GM18909 (cell line): ENCODE data around the gene TRIM26.
"Not testable (repeated sequence)": the region's sequence is repeated elsewhere in the genome, so short reads cannot be mapped to it uniquely, and the experiment has no call there.

Source experiments
- ATAC-seq: cut with Tn5 transposase; IDR thresholded peaks from one replicate; pipeline ENCODE4 v1.9.1; 2021; ENCODE audit warnings: mild to moderate bottlenecking; ENCODE audit not compliant: unreplicated experiment, poor library complexity

The TRIM26 gene

DNA sequence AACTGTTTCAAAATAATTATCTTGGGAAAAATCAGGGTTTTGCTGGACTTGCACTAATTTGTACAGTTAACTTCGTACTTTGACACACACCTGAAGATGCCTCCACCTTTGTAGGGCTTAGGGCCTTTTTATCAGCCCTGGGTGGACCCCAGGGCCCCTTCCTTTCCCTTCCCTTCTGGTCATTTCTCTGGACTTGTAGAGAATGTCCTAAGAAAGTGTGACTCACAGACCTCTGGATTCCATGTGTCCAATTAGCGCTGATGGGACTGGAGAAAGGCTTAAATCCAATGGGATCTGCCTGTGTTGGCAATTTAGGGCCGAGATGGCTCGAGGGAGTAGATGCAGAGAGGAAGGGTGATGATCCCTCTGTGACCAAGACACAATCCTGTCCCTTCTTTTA, 40.5 kb downstream of the TRIM26 start:
- ATAC-seq: no peak

DNA sequence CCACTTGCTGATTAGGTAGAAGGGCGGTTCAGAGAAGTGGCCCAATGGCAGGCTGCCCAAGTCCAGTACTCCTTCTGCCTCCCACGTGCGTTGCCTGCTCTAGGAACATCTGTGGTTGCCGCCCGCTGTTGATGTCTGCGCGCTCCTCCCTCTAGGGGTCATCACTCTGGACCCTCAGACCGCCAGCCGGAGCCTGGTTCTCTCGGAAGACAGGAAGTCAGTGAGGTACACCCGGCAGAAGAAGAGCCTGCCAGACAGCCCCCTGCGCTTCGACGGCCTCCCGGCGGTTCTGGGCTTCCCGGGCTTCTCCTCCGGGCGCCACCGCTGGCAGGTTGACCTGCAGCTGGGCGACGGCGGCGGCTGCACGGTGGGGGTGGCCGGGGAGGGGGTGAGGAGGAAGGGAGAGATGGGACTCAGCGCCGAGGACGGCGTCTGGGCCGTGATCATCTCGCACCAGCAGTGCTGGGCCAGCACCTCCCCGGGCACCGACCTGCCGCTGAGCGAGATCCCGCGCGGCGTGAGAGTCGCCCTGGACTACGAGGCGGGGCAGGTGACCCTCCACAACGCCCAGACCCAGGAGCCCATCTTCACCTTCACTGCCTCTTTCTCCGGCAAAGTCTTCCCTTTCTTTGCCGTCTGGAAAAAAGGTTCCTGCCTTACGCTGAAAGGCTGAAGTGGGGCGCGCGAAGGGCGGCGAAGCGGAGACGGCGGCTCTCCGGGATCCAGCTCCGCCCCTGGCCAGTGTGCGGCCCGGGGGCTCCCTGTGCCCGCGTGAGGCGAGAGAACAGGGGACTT, 41.3 kb downstream of the TRIM26 start:
- ATAC-seq: no peak

DNA sequence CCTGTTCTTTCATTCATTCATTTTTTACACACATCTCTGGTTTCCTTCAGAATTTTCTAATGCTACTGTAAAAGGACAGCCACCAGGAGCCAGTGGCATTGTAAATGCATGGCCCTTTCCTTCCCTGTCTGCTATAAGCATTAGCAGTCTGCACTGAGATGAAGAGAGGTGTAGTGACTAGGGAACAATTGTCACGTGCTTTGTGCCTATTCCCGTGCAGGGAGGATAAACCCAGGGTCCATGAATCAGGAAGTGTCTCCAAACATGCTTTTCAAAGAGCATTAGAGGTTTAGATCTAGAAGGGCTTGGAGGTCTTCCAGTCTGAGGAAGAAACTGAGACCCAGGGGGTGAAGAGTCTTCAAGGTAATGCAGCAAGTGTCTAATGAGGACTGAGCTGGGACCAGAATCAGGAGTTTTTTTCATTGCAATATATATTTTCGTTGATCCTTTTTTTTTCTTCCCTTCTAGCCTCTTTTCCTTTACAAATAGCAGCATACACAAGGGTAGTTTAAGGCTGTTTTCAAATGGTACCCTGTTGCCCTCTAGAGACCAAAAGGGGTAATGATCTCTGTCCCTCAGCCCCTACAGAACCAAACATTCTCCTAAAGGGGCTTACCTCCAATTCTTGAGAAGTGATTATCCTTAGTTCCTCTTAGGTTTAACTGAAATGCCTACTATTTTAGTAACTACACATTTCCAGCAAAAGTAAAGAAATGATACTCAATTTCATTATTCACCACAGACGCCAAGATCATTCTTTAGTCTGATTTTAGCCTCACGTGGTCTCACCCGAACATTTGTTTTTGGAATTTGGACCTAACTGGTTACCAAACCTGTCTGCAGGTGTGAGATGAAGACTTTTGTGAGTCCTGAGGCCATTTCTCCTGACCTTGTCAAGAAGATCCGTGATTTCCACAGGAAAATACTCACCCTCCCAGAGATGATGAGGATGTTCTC, 43.3 kb downstream of the TRIM26 start:
- no peak for ATAC-seq

DNA sequence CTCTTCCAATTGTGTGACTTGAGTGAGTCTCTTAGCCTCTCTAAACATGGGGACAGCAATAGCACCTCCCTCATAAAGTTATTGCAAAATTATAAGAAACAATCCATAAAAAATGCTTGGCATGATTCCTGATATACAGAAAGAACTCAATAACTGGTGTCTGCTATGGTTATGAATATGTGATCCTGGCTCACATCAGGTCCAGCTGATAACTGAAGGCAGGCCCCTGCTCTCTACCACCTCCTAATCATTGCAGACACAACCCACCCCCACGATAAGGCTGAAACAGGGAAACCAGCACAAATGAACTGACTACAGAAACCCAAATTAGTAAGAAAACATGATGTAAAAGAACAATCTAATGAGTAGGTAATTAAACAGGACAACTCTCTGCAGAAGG, 44.5 kb downstream of the TRIM26 start:
- ATAC-seq: no peak

DNA sequence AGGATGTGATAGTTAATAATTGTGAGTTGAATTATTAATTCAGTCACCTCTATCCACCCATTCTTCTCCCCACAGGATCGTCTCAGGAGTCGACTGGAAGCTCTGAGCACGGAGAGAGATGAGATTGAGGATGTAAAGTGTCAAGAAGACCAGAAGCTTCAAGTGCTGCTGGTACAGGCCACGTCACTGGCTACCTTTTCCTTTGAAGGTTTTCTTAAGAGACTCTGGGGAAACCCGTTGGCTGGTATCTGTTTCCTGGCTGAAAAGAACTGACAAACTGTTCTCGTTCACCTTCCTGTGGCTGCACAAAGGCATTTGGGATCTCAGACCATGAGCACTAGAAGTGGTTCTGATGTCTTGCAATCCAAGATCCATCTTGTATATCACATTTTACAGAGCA, 46.1 kb downstream of the TRIM26 start:
- ATAC-seq: no peak

DNA sequence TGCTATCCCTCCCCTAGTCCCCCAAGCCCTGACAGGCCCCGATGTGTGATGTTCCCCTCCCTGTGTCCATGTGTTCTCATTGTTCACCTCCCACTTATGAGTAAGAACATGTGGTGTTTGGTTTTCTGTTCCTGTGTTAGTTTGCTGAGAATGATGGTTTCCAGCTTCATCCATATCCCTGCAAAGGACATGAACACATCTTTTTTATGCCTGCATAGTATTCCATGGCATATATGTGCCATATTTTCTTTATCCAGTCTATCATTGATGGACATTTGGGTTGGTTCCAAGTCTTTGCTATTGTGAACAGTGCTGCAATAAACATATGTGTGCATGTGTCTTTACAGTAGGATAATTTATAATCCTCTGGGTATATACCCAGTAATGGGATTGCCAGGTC, 48.0 kb downstream of the TRIM26 start:
- ATAC-seq: not testable (repeated sequence)

DNA sequence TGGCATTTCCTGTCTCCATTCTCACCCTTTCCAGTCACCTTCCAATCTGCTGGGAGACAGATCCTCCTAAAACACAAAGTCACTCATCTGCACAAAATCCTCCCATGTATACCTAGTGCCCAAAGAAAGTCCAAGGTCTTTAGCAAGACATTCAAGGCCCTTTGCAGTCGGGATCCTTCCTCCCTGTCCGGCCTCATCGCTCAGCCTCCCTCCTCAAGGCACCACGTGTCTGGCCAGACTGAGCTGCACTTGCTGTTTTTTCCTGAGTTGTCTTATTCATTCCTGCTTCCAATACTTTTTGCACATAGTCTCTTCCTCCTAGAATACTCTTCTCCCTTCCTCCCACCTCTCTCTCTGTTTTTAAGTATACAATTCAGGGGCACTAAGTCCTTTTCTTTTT, 48.5 kb downstream of the TRIM26 start:
- ATAC-seq: no peak

DNA sequence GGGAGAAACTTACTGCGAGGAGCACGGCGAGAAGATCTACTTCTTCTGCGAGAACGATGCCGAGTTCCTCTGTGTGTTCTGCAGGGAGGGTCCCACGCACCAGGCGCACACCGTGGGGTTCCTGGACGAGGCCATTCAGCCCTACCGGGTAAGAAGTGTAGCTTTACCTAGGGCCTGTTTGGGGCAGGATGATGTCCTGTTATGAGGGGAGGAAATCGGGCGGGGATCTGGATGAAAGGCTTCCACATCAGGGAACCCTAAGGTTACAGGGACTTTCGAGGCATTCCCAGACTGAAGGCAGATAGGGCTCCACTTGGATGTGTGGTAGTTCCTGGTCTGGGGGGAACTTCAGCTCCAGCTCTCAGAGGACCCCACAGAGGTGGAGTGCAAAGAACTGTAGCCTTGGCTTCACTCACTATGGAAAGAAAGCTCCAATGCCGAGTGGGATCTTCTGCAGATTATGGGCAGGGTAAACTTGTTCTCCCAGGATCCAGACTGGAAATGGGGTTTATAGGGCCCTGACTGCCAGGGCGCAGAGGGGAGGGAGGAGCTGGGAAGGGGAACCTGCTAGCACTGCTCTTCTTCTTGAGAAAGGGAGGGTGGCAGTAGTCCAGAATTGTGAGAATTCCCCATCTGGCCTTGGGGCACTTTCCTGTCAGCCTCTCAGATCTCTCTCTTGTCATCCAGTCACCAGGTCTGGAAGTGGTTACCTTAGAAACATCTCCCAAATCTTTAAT, 49.1 kb downstream of the TRIM26 start:
- ATAC-seq: no peak

DNA sequence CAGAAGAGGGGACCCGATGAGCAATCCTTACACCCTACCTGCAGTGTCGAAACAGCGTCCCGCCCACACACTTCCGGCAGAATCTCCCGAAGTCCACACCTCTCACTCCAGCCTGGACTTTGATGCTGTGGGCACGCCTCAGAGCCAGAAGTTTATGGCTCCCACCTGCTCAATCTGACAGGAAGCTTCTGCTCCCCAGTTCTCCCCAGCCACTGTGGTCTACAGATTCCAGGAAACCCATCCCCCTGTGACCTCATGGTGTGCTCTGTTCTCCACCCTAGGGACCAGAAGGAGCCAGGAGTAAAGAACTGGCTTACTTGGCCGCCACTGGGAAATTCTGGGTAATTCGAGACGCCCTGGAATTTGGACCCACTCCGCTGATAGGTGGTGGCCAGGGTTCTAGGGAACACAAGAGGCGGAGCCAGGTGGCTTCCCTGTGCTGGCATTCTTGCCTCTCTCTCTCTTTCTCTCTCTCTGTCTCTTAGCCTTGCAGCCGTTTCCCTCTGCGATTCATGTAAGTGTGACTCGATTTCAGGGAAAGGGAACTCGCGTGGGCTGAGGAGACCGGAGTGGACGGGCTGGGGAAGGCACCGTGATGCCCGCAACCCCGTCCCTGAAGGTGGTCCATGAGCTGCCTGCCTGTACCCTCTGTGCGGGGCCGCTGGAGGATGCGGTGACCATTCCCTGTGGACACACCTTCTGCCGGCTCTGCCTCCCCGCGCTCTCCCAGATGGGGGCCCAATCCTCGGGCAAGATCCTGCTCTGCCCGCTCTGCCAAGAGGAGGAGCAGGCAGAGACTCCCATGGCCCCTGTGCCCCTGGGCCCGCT, 49.9 kb downstream of the TRIM26 start, which contains the start of gene TRIM15:
TSS of gene TRIM15 (plus strand) at position 457 of the 828 bp plus-strand sequence. CDS start at position 596, 139 bp downstream.
- no peak for ATAC-seq

DNA sequence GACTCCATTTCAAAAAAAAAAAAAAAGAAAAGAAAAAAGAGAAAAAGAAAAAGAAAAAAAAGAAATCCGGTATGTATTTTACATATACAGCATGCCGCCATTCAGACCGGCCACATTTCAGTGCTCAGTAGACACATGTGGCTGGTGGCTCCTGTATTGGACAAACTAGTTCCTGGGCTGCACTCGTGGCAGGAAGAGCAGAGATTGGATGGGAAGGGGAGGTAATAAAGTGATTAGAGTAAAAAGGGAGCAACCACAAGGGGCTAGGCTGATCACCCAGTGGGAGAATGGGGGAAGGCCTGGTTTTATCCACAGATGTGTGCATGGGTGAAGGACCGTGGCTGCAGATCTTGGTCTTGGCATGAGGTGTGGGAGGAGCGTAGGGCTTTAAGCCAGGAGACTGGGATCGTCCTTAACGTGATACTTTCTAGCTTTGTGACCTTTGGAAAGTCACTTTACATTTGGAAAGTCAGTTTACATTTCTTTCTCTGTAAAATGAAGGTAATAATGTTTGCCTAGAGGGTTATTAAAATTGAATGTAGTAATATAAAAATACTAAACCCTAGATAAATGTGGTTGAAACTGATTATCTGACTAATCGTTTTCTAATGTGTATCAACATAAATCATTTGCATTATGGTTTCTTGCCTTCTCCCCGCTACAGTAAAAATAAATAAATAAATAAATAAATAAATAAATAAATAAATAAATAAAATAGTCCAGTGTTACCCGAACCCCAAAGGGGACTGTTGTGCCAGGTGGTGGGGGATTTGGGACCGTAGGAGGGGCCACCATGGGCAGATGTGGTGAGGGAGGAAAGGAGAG, 50.7 kb downstream of the TRIM26 start:
- no peak for ATAC-seq

DNA sequence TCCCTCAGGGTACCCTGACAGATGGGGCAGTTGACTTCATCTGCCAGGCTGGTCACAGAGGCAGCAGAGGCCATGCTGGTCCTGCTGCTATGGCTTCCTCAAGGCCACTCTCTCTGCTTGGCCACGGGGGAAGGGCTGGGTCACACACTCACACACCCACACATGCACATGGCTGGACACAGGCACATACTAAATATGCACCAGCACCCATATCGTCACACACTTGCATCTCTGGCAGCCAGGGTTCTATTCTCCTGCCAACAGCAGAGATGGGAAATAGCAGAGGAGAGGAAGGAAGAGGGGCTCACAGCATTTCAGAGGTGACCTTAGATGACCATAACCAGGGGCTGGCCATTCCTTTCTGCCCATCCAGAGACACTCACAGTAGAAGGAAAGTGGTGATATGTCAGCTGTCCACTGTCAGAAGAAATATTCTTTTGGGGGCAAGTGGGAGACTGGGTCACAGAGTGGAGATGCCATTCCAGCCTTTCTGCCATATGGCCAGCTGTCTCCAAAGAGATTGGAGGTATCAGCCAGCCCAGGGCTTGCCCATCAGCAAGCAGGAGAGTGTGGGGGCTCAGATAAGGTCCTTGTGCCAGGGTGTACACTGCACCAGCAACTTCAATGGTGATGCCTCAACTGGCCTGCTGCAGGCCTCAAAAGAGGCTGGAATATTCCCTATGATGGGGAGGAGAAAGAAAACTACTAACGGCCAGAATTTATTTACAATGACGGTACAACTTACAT, 52.2 kb downstream of the TRIM26 start, which contains the start of gene TRIM10:
TSS of gene TRIM10 (minus strand) at position 427 of the 747 bp plus-strand sequence. CDS start at position 74, 353 bp downstream.
- no peak for ATAC-seq

DNA sequence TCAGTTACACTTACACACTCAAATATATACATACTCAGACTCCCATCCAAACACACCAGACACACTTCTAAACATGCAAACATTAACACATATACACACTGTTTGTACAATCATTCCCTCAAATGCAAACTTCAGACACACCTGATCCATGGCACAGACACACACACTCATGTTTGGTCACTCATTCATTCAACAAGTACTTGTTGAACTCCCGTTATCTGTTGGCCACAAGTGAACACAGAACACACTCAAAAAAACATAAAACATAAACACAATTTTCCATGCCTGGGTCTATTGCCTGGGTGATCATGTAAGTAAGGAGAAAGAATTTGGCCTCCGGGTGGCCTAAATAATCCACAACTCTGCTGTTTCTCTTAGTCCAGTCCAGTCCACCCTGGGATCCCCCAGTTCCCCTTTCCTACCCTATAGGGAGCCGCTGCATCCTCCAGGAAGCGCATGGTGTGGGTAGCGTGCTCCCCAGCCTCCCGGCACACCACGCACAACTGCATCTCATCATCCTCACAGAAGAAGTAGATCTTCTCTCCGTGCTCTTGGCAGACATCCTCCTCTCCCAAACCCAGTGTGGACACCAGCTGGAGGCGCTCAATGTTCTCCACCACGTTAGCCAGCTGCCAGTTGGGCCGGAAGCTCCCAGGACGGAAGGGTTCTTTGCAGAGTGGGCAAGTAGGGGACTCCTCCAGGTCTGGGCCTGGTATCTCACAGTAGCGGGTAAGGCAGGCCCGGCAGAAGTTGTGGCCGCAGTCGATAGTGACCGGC, 53.0 kb downstream of the TRIM26 start:
- no peak for ATAC-seq

DNA sequence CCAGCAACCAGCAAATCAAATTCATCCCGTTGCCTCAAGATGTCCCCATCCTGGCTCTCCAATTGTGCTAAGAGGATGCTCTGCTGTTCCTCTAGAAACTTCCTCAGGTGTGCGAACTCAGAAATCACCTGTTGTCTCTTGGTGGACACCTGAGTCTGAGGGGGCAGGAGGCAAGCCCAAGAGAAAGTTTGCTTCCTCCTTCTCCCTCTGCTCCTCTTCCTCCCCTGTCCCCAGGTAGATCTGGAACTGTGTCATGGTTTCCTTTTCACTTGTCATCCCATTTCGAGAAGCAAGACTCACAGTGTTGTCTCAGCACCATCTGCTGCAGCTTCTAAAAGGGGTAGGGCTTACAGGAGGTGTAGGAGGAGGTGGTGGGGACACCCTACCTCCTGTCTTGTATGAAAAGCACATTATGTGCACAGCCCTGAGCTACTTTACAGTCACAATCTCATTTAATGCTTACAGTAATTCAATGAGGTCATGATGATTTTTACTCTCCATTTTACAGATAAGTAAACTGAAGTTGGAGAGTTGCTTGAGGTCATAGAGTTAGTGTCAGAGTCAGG, 54.6 kb downstream of the TRIM26 start:
- ATAC-seq: no peak

DNA sequence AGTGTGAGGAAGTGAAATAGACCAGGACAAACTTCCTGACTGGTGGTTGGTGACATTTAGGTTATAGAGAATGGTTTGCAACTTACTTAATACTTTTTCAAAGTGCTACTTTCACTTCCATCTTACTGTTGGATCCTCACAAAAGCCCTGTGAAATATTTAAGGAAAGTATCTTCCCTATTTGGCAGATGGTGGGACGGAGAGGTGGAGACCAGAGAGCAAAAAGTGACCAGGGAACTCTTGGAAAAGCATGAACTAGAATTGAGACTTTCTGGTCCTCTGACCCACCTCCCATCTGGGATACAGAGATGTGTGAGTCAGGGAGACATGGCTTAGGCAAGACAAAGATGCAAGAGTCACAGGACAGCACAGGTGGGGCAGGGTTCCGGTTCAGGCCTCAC, 55.2 kb downstream of the TRIM26 start:
- no peak for ATAC-seq

DNA sequence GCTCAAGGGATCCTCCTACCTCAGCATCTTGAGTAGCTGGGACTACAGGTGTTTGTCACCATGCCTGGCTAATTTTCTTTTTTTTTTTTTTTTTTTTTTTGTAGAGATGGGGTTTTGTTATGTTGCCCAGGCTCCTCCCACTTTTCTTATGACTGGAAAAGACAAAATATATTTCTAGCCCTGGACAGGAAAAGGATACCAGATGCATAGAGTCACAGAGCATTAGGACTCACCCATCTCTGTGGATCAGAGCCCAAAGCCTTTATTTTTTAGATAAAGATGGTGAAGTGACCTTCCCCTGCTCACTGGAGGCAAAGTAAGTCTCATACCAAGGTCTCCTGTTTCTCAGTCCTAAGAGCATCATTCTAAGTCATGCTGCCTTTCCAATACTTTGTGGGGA, 55.6 kb downstream of the TRIM26 start:
- ATAC-seq: no peak

DNA sequence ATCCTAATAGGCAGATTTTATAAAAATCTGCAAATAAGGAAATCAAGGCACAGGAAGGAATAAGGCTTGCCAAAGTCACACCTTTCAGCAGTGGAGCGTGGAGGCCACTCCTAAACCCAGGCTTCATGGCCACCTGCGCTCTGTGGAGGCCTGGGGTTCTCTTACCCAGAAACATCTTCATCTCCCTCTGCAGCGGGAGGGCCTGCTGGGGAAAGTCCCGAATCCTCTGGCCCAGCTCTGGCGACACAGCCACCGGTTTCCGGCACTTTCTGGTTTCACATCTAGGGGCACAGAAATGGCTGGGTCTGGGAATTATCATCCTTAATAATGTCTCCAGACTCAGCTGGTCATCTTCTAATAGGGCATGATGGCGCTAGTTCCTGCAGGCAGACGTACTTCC, 56.4 kb downstream of the TRIM26 start:
- ATAC-seq: no peak

DNA sequence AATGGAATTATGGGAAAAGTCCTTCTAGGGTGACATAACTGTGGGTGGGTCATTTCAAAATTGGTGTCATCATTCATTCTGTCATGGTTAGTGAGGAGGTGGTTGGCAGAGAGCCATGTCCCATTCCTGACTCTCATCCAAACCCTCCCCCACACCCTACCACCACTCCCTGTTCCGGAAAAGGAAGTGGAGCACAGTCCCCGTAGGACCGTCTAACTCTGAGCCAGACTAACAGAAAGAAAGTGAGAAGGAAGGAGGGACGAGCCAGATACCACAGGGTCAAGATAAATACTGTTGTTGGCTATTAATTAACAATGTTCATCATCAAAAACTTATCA, 57.0 kb downstream of the TRIM26 start:
- ATAC-seq: no peak
